Vagina (tissue), 2 donors: ENCODE measurements around the gene ZNF488. TPM values are rescaled to one million over a fixed set of nuclear protein-coding genes. Genes with fewer than 3 reads are reported as not detected.

Experiments
- DNase-seq, 2 donors: peaks; one replicate each; pipeline ENCODE4 v3.0.0-alpha.2; 2017; ENCODE audit errors: extremely low spot score in 2 of 2
- H3K27ac ChIP-seq: fragments of 200-600 bp; sonication (generic); one replicate; pipeline ENCODE4 v1.5.1; 2019
- H3K27me3 ChIP-seq: fragments of 200-600 bp; sonication (generic); one replicate; pipeline ENCODE4 v1.5.1; 2019
- H3K36me3 ChIP-seq, 2 donors: fragments of 200-600 bp; sonication (generic); one replicate each; pipeline ENCODE4 v1.5.1; 2017 to 2019
- H3K4me1 ChIP-seq: fragments of 200-600 bp; sonication (generic); one replicate; pipeline ENCODE4 v1.5.1; 2019
- H3K4me3 ChIP-seq, 2 donors: fragments of 200-600 bp; sonication (generic); 1 replicate in 1 of 2; 2 replicates in 1 of 2; pipeline ENCODE4 v1.5.1; 2016 to 2019
- H3K9me3 ChIP-seq: fragments of 200-600 bp; sonication (generic); one replicate; pipeline ENCODE4 v1.5.1; 2019
- CTCF ChIP-seq, 3 experiments: fragments of 450-650 bp in 2 of 3; fragments of 200-600 bp in 1 of 3; sonication (generic) in 1 of 3; IDR thresholded peaks; one replicate each; pipeline ENCODE4 v1.5.1; 2017 to 2019; ENCODE audit warnings: antibody characterized with exemption in 3 of 3, mild to moderate bottlenecking in 2 of 3, moderate library complexity in 2 of 3
- POLR2A ChIP-seq, 2 donors: fragments of 450-650 bp; IDR thresholded peaks; one replicate each; pipeline ENCODE4 v1.6.1; 2017; ENCODE audit warnings: antibody characterized with exemption in 2 of 2, mild to moderate bottlenecking in 2 of 2, moderate library complexity in 2 of 2
- POLR2AphosphoS5 ChIP-seq, 2 donors: sonication (generic); formaldehyde crosslinking; IDR thresholded peaks; one replicate each; pipeline ENCODE4 v1.9.0; 2017; ENCODE audit warnings: antibody characterized with exemption in 2 of 2, mild to moderate bottlenecking in 2 of 2, low read depth in 1 of 2; ENCODE audit not compliant: insufficient read depth in 1 of 2
- intact Hi-C: fragments of 100-400 bp; cut with DNase I; formaldehyde crosslinking; loops from one replicate; pipeline ENCODE4 v1.15.1; 2023
- total RNA-seq: library from RNA; depleted of rRNA; stranded (reverse); fragments of >200 nt; gene quantifications from one replicate; pipeline ENCODE4 v1.2.3, GENCODE V29; 2016

ZNF488 gene
- total RNA-seq, 1 donor from 2014 or later: not detected

GRCh38 chr10:47356708-47357107 is 27.4 kb downstream of the ZNF488 start:
- Histone ChIP-seq H3K4me3 (no peak overlapping the region), H3K9me3 (no peaks in the 10 kb centered on the region), H3K4me1 (no peaks in the 10 kb centered on the region), H3K36me3 (no peaks in the 10 kb centered on the region), H3K27ac (no peak overlapping the region), H3K27me3 (no peaks in the 10 kb centered on the region)
- intact Hi-C loops: no loop called here
- TF ChIP-seq POLR2A (IDR thresholded peaks at IDR 0.05): no peak
- TF ChIP-seq CTCF (IDR thresholded peaks at IDR 0.05): no peak
- TF ChIP-seq POLR2AphosphoS5 (IDR thresholded peaks at IDR 0.05; ENCODE audit: insufficient read depth in 1 of 2, low read depth in 1 of 2): no peak
- no peak for DNase-seq

- intact Hi-C loops: no loop called here
- no peaks in the 10 kb centered on the region for H3K4me1 ChIP-seq
Observed at GRCh38 chr10:47354900-47355299, 29.2 kb downstream of the ZNF488 start.

GRCh38 chr10:47354165-47354564 is 29.9 kb downstream of the ZNF488 start:
- no peak for TF ChIP-seq CTCF (IDR thresholded peaks at IDR 0.05)
- no peak for TF ChIP-seq POLR2AphosphoS5 (IDR thresholded peaks at IDR 0.05; ENCODE audit: insufficient read depth in 1 of 2, low read depth in 1 of 2)
- TF ChIP-seq POLR2A (IDR thresholded peaks at IDR 0.05): no peak

More at GRCh38 chr10:47354900-47355299, 29.2 kb downstream of the ZNF488 start:
- Histone ChIP-seq H3K36me3 (no peaks in the 10 kb centered on the region), H3K27me3 (no peaks in the 10 kb centered on the region), H3K4me3 (no peak overlapping the region), H3K9me3 (no peaks in the 10 kb centered on the region), H3K27ac (no peak overlapping the region)
- no peak for DNase-seq
- TF ChIP-seq CTCF (IDR thresholded peaks at IDR 0.05) (no peak), POLR2A (IDR thresholded peaks at IDR 0.05) (no peak), POLR2AphosphoS5 (IDR thresholded peaks at IDR 0.05; ENCODE audit: insufficient read depth in 1 of 2, low read depth in 1 of 2) (no peak)

GRCh38 chr10:47353351-47353750 is 30.7 kb downstream of the ZNF488 start:
- no peak for DNase-seq
- intact Hi-C loops: no loop called here
- no peaks in the 10 kb centered on the region for H3K9me3 ChIP-seq
- TF ChIP-seq POLR2A (IDR thresholded peaks at IDR 0.05): no peak
- TF ChIP-seq CTCF (IDR thresholded peaks at IDR 0.05): no peak
- TF ChIP-seq POLR2AphosphoS5 (IDR thresholded peaks at IDR 0.05; ENCODE audit: insufficient read depth in 1 of 2, low read depth in 1 of 2): no peak
- H3K4me3 ChIP-seq: no peak overlapping the region
- H3K4me1 ChIP-seq: no peaks in the 10 kb centered on the region
- H3K27me3 ChIP-seq: no peaks in the 10 kb centered on the region
- H3K36me3 ChIP-seq: no peaks in the 10 kb centered on the region
- H3K27ac ChIP-seq: no peak overlapping the region

More at GRCh38 chr10:47354165-47354564, 29.9 kb downstream of the ZNF488 start:
- intact Hi-C loops: no loop called here
- Histone ChIP-seq H3K9me3 (no peaks in the 10 kb centered on the region), H3K27ac (no peak overlapping the region), H3K36me3 (no peaks in the 10 kb centered on the region), H3K27me3 (no peaks in the 10 kb centered on the region), H3K4me1 (no peaks in the 10 kb centered on the region), H3K4me3 (no peak overlapping the region)
- DNase-seq: no peak

- Histone ChIP-seq H3K36me3 (no peaks in the 10 kb centered on the region), H3K27me3 (no peaks in the 10 kb centered on the region), H3K9me3 (no peaks in the 10 kb centered on the region), H3K4me1 (no peaks in the 10 kb centered on the region), H3K27ac (no peak overlapping the region), H3K4me3 (no peak overlapping the region)
- TF ChIP-seq CTCF (IDR thresholded peaks at IDR 0.05): no peak
- no peak for TF ChIP-seq POLR2AphosphoS5 (IDR thresholded peaks at IDR 0.05; ENCODE audit: insufficient read depth in 1 of 2, low read depth in 1 of 2)
- no peak for TF ChIP-seq POLR2A (IDR thresholded peaks at IDR 0.05)
- intact Hi-C loops: no loop called here
- DNase-seq: no peak
Observed at GRCh38 chr10:47351899-47352815, 31.9 kb downstream of the ZNF488 start.
